Muscle of arm (tissue), 12 donors: ENCODE results near the gene CSTF1. TPM values are rescaled to one million over a fixed set of nuclear protein-coding genes. Genes with fewer than 3 reads are reported as not detected.

Experiments
- DNase-seq: peaks from one replicate; pipeline ENCODE4 v3.0.0-alpha.2; 2013
- polyA plus RNA-seq, 12 donors: library from polyadenylated mRNA; unstranded; fragments of 120-200 nt; gene quantifications; one replicate each; pipeline ENCODE4 v1.2.1, GENCODE V29; 2013; ENCODE audit not compliant: insufficient read length in 12 of 12

CSTF1 gene
- polyA plus RNA-seq, 12 donors: 19.4 to 36.0 (median 30.7) TPM; not detected in 1

- no peak for DNase-seq
These were observed 54.8 kb downstream of the CSTF1 start for GRCh38 chr20:56447227-56447626.

- no peak for DNase-seq
These were observed 57.0 kb downstream of the CSTF1 start for GRCh38 chr20:56449459-56449858.

DNA sequence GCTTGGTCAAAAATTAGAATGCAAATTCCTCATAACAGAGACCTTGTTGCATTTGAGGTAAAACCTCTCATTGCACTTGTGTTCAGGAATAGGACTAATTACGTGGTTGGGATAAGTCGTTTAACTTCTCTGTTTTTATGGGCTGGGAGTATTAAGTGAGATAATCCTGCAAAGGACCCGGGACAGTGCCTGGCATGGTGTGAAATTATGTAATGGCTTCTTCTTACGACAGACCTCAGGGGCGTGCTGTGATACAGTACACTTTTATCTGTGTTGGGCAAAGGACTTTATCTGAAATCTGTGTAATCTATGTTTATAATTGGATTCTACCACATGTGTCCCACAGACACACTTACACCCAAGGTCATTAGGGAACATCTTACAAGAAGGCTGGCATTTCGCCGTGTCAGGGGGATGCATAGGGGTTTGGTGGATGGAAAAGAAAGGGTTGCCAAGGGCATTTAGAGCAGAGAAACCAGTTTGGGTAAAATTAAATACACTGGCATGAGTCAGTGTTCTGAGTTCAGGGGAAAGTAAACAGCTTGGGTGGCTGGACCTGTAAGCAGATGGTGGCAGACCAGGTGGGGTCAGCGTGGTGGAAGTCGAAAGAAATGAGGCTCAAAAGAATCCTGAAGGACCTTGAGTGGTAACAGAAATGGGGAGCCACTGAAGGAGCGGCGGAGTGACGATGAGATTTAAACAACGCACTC is 58.8 kb downstream of the CSTF1 start:
- DNase-seq: no peak

DNA sequence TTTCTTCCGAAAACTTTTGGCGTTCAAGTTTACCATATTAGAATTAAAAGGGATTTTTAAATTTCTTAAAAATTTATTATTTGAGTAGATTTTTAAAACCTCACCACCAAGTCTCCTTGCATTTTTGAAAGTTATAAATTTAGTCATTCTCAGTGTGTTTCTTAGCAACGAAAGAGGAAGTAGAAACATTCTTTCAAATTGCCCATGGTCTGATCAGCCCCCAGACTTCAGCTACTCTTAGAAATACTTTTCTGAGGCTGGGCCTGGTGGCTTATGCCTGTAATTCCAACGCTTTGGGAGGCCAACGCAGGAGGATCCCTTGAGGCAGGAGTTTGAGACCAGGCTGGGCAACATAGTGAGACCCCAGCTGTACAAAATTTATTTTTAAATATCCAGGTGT is 60.9 kb downstream of the CSTF1 start:
- no peak for DNase-seq

DNA sequence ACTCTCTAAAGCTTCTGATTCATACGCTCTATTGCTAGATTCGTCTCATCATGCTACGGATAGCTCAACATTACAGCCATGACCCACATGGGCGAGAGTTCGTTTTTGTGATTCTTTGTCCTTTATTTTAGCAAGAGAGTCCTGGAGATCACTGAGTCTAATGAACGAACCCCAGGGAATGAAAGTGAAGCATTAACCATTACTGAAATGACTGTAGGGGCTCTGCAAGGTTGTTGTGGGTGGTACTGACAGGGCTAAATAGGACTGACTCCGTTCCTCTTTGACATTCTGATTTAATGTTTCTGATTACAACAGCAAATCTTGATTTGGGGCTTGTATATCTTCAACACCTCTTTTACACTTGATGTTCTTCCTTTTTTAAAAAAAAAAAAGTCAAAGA is 62.3 kb downstream of the CSTF1 start:
- no peak for DNase-seq

Other genes with a start within 250 kb of the CSTF1 start
- not detected for gene MC3R, start 143.9 kb upstream of the CSTF1 start, polyA plus RNA-seq
- 100 to 1,000 TPM in 1 of 12 donors, 10 to 100 TPM in 11; 36.7 to 188 (median 44.9) TPM for gene FAM210B, start 33.7 kb upstream of the CSTF1 start, polyA plus RNA-seq
- gene AURKA, start 430 bp upstream of the CSTF1 start, polyA plus RNA-seq: 10 to 100 TPM in 4 of 12 donors, 1 to 10 TPM in 7, not detected in 1; 5.1 to 14.4 (median 9.4) TPM
- 1 to 10 TPM in 10 of 12 donors, not detected in 2; 3.4 to 8.9 (median 7.1) TPM for gene CASS4, start 19.6 kb downstream of the CSTF1 start, polyA plus RNA-seq
- 100 to 1,000 TPM in 6 of 12 donors, 10 to 100 TPM in 5, not detected in 1; 91.7 to 162 (median 102) TPM for gene RTF2, start 76.0 kb downstream of the CSTF1 start, polyA plus RNA-seq
- under 1 TPM in 3 of 12 donors, not detected in 9; 0.24 to 0.45 (median 0.25) TPM for gene FAM209A, start 132.1 kb downstream of the CSTF1 start, polyA plus RNA-seq
- gene FAM209B, start 140.6 kb downstream of the CSTF1 start, polyA plus RNA-seq: under 1 TPM in 1 of 12 donors, not detected in 11; 0.48 TPM
- 10 to 100 TPM in 2 of 12 donors, 1 to 10 TPM in 1, under 1 TPM in 4, not detected in 5; 0.11 to 25.5 (median 0.20) TPM for gene TFAP2C, start 236.7 kb downstream of the CSTF1 start, polyA plus RNA-seq